ENCODE measurements around the gene TUBA4B.
"Not testable (repeated sequence)": the region's sequence is repeated elsewhere in the genome, so short reads cannot be mapped to it uniquely, and the experiment has no call there.

The TUBA4B gene

GRCh38 chr2:219247678-219248642 lies 5.1 kb upstream of the TUBA4B start:
- DNase-seq (ENCODE audit: low read depth in 2 of 2), result peak in 1 of 2 donors; percentile 57

DNA sequence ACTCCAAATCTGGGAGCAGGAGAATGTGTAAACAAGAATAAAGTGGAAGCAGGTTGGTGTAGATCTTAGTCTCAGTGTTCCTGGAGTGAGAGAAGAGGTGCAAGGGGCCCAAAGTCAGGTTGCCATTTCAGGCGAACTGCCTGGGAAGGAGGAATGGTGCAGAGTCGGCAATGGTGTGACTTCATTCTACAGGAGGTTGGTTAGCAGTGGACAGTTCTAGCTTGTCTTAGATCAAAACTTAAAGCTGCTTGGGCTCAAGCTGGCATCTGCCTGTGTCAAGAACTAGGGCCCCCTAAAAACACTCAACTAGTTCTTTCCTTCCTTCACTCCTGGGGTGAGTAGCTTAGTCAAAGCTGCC lies 4.2 kb upstream of the TUBA4B start:
- DNase-seq (ENCODE audit: low read depth in 2 of 2), result no peak

- no peak for DNase-seq (ENCODE audit: low read depth in 2 of 2)
Observed at GRCh38 chr2:219249203-219249980, 3.7 kb upstream of the TUBA4B start.

- DNase-seq (ENCODE audit: low read depth in 2 of 2), result no peak
Observed at GRCh38 chr2:219250049-219250781, 2.8 kb upstream of the TUBA4B start.

DNA sequence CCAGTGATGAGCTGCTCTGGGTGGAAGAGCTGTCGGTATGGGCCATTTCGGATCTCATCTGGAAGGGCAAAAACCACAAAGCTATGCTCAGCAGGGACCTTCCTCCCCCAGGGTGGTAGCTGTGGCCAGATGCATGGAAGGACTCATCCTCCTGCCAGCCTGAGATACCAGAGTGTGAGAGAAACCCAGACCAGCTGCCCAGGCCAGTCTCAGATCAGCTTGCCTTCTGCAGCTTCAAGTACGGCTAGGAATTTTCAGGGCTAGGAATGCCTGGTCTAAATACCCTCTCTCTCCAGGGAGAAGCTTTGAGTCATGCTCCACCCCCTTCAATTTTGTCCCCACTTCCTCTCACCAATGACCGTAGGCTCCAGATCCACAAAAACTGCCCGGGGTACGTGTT lies 1.4 kb upstream of the TUBA4B start:
- DNase-seq (ENCODE audit: low read depth in 2 of 2), result no peak

DNA sequence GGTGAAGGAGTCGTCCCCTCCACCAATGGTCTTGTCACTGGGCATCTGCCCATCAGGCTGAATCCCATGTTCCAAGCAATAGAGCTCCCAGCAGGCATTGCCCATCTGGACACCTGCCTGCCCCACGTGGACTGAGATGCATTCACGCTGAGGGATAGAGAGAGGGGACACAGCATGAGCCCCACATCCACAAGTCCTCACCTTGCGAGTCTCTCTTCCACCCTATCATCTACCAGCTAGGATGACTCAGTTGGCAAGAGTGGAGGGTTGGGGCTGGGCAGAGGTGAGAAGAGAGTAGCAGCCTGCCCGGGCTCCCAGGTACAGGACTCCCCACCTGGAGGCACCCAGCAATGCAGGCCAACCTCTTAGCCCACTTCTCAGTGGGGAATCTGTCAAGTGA lies 959 bp upstream of the TUBA4B start:
- no peak for DNase-seq (ENCODE audit: low read depth in 2 of 2)

DNA sequence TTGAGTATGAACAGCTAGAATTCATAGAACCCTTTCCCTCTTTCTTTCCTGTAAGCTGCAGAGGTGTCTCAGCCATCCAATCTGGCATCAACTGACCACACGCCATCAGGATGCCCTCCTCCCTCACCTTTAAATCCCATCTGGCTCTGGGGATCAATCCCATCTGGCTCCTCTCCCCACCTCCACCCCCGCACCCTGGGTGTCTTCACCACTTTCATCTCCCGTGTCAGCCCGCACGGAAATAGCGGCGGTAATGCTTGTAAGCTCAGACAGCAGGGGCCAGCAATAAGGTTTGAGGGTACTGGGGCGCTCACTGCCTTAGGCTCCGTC lies 508 bp upstream of the TUBA4B start:
- DNase-seq (ENCODE audit: low read depth in 2 of 2), result no peak

GRCh38 chr2:219253753-219254589 lies 928 bp downstream of the TUBA4B start, which contains the start of gene TUBA4A:
TSS of gene TUBA4A (minus strand) at chr2:219253918. CDS start at chr2:219253858, 60 bp downstream.
- DNase-seq (ENCODE audit: low read depth in 2 of 2), result peak; percentile 80 to 86

DNA sequence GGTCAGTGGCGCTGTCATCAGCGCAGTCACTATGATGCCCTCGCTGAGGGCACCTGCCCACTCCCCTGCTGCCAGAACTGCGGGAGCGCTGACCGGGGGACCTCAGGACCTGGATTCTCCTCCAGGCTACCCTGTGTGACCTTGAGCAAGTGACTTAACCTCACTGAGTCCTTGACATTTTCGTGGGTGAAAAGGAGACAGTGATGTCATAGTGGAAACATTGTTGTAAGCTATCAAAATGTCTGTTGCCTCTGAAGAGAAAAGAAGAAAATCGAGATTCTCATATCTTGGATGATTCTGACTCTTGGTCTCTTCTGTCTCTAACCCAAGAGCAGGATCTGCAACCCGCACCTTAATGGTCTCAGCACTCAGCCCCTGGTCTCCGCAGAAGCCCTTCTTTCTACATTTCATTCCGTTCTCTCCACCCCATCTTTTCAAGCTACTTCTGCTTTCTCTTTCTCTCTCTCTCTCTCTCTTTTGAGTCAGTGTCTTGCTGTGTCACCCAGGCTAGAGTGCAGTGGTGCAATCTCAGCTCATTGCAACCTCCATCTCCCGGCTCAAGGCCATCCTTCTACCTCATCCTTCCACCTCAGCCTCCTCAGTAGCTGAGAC lies 1.7 kb downstream of the TUBA4B start:
- DNase-seq (ENCODE audit: low read depth in 2 of 2), result no peak

DNA sequence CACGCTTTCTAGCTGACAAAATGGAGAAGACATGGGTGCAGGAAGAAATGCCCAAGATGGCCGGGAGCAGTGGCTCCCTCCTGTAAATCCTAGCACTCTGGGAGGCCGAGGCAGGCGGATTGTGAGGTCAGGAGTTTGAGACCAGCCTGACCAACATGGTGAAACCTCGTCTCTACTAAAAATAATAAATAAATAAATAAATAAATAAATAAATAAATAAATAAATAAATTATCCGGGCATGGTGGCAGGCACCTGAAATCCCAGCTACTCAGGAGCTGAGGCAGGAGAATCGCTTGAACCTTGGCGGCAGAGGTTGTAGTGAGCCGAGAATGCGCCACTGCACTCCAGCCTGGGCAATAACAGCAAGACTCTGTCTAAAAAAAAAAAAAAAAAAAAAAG lies 5.9 kb downstream of the TUBA4B start:
- not testable (repeated sequence) for DNase-seq (ENCODE audit: low read depth in 2 of 2)

GRCh38 chr2:219261024-219261855 lies 8.2 kb downstream of the TUBA4B start:
- DNase-seq (ENCODE audit: low read depth in 2 of 2), result no peak

GRCh38 chr2:219266232-219266631 lies 13.2 kb downstream of the TUBA4B start:
- DNase-seq (ENCODE audit: low read depth in 2 of 2), result no peak

GRCh38 chr2:219266886-219267285 lies 13.8 kb downstream of the TUBA4B start:
- DNase-seq (ENCODE audit: low read depth in 2 of 2), result no peak

GRCh38 chr2:219268294-219268693 lies 15.3 kb downstream of the TUBA4B start:
- DNase-seq (ENCODE audit: low read depth in 2 of 2), result no peak

GRCh38 chr2:219269362-219270054 lies 16.5 kb downstream of the TUBA4B start:
- DNase-seq (ENCODE audit: low read depth in 2 of 2), result no peak

- DNase-seq (ENCODE audit: low read depth in 2 of 2), result no peak
Observed at GRCh38 chr2:219270055-219270372, 17.0 kb downstream of the TUBA4B start.

DNA sequence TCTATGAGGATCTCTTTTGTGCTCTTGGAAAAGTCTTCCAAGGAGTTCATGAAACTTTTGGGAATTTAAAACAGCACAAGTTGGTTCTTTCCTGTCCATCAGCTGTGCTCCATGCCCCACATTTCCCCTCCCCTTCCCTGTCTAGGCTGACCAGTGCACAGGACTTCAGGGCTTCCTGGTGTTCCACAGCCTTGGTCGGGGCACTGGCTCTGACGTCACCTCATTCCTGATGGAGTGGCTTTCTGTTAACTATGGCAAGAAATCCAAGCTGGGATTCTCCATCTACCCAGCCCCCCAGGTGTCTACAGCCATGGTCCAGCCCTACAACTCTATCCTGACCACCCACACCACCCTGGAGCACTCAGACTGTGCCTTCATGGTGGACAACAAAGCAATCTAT lies 18.0 kb downstream of the TUBA4B start:
- DNase-seq (ENCODE audit: low read depth in 2 of 2), result no peak

- DNase-seq (ENCODE audit: low read depth in 2 of 2), result no peak
Observed at GRCh38 chr2:219272356-219272755, 19.3 kb downstream of the TUBA4B start.

- DNase-seq (ENCODE audit: low read depth in 2 of 2), result no peak
Observed at GRCh38 chr2:219272995-219273394, 20.0 kb downstream of the TUBA4B start.

GRCh38 chr2:219273937-219274336 lies 20.9 kb downstream of the TUBA4B start:
- DNase-seq (ENCODE audit: low read depth in 2 of 2), result no peak

Data from stimulated activated CD4-positive, alpha-beta T cell treated with anti-CD3 and anti-CD28 coated beads, Interleukin-15, amount 100 ng/mL, for 48 hours (primary cell).